ENCODE measurements around the gene MAP2K5.

GRCh38 chr15:67825881-67826716, 283.6 kb downstream of the MAP2K5 start:
- TF ChIP-seq CTCF (IDR thresholded peaks at IDR 0.05; ENCODE audit: poor library complexity) (no peak), EZH2phosphoT487 (IDR thresholded peaks at IDR 0.05; ENCODE audit: low read depth, severe bottlenecking, unreplicated experiment) (peak; percentile 93), EZH2 (IDR thresholded peaks at IDR 0.05; ENCODE audit: borderline replicate concordance) (peak; percentile 92)
